ENCODE data around the gene ADAM15.

DNA sequence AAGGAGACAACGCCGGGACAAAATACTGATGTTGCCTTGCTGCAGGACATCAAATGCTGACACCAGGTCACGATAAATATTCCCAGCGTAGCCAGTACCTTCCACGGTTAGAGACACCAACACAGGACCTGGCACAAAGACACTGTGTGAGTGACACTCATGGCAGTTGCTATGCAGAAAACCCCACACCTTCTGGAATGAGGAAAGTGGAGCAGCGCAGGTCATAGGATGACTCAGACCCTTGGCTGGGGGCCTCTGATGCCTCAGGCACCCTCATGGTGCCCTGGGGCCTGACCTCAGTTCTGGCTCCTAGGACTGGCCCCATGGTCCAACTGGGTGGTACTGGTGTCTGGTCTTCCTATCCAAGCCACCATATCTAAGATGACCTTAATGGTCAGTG is 24.5 kb upstream of the ADAM15 start:
- TF ChIP-seq, protein P1, sequence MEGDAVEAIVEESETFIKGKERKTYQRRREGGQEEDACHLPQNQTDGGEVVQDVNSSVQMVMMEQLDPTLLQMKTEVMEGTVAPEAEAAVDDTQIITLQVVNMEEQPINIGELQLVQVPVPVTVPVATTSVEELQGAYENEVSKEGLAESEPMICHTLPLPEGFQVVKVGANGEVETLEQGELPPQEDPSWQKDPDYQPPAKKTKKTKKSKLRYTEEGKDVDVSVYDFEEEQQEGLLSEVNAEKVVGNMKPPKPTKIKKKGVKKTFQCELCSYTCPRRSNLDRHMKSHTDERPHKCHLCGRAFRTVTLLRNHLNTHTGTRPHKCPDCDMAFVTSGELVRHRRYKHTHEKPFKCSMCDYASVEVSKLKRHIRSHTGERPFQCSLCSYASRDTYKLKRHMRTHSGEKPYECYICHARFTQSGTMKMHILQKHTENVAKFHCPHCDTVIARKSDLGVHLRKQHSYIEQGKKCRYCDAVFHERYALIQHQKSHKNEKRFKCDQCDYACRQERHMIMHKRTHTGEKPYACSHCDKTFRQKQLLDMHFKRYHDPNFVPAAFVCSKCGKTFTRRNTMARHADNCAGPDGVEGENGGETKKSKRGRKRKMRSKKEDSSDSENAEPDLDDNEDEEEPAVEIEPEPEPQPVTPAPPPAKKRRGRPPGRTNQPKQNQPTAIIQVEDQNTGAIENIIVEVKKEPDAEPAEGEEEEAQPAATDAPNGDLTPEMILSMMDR (IDR thresholded peaks at IDR 0.05; ENCODE audit: low read depth, low read length, missing input control), result no peak
- TF ChIP-seq, protein P2, sequence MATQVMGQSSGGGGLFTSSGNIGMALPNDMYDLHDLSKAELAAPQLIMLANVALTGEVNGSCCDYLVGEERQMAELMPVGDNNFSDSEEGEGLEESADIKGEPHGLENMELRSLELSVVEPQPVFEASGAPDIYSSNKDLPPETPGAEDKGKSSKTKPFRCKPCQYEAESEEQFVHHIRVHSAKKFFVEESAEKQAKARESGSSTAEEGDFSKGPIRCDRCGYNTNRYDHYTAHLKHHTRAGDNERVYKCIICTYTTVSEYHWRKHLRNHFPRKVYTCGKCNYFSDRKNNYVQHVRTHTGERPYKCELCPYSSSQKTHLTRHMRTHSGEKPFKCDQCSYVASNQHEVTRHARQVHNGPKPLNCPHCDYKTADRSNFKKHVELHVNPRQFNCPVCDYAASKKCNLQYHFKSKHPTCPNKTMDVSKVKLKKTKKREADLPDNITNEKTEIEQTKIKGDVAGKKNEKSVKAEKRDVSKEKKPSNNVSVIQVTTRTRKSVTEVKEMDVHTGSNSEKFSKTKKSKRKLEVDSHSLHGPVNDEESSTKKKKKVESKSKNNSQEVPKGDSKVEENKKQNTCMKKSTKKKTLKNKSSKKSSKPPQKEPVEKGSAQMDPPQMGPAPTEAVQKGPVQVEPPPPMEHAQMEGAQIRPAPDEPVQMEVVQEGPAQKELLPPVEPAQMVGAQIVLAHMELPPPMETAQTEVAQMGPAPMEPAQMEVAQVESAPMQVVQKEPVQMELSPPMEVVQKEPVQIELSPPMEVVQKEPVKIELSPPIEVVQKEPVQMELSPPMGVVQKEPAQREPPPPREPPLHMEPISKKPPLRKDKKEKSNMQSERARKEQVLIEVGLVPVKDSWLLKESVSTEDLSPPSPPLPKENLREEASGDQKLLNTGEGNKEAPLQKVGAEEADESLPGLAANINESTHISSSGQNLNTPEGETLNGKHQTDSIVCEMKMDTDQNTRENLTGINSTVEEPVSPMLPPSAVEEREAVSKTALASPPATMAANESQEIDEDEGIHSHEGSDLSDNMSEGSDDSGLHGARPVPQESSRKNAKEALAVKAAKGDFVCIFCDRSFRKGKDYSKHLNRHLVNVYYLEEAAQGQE (IDR thresholded peaks at IDR 0.05), result no peak
- no peak for TF ChIP-seq RAD21 (IDR thresholded peaks at IDR 0.05)
